Gastrocnemius medialis (tissue), 4 donors: Measurements from ENCODE around the gene TBCA.

Source experiments
- CTCF ChIP-seq, 5 experiments: fragments of 450-650 bp in 3 of 5; fragments of 200-600 bp in 2 of 5; sonication (generic) in 2 of 5; IDR thresholded peaks in 4 of 5; conservative IDR thresholded peaks in 1 of 5; 1 replicate in 4 of 5; 2 replicates in 1 of 5; pipeline ENCODE4 v1.5.1; 2016 to 2019; ENCODE audit warnings: antibody characterized with exemption in 5 of 5, mild to moderate bottlenecking in 3 of 5, moderate library complexity in 3 of 5
- POLR2A ChIP-seq, 2 donors: fragments of 450-650 bp; IDR thresholded peaks; one replicate each; pipeline ENCODE4 v1.6.1; 2017; ENCODE audit warnings: antibody characterized with exemption in 2 of 2, mild to moderate bottlenecking in 2 of 2, moderate library complexity in 2 of 2

- TF ChIP-seq CTCF (IDR thresholded peaks at IDR 0.05 in 4 of 5, conservative IDR thresholded peaks at IDR 0.05 in 1 of 5) (no peak), POLR2A (IDR thresholded peaks at IDR 0.05) (no peak)
Observed at GRCh38 chr5:77698920-77699319, 77.2 kb downstream of the TBCA start.
